ENCODE data around the gene UBE2K.
A peak's percentile ranks its signal among the peaks of the same experiment; 100 is the strongest.
"Not testable (repeated sequence)": the region's sequence is repeated elsewhere in the genome, so short reads cannot be mapped to it uniquely, and the experiment has no call there.

UBE2K gene

DNA sequence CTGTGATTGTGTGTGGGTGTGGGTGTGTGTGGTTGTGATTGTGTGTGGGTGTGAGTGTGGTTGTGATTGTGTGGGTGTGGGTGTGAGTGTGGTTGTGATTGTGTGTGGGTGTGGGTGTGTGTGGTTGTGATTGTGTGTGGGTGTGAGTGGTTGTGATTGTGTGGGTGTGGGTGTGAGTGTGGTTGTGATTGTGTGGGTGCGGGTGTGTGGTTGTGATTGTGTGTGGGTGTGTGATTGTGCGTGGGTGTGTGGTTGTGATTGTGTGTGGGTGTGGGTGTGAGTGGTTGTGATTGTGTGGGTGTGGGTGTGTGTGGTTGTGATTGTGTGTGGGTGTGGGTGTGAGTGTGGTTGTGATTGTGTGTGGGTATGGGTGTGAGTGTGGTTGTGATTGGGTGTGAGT, 115.8 kb downstream of the UBE2K start:
- Mint-ChIP-seq H3K27ac (peak overlapping the region; percentile 87), H3K9me3 (peaks cover 17% of the 10 kb centered on the region), H3K4me1 (peaks cover 22% of the 10 kb centered on the region)
- ATAC-seq (ENCODE audit: low read depth); DNase-seq (ENCODE audit: low spot score in 2 of 2); H3K27me3 Mint-ChIP-seq; H3K4me3 Mint-ChIP-seq; H3K36me3 Mint-ChIP-seq: not testable (repeated sequence)

DNA sequence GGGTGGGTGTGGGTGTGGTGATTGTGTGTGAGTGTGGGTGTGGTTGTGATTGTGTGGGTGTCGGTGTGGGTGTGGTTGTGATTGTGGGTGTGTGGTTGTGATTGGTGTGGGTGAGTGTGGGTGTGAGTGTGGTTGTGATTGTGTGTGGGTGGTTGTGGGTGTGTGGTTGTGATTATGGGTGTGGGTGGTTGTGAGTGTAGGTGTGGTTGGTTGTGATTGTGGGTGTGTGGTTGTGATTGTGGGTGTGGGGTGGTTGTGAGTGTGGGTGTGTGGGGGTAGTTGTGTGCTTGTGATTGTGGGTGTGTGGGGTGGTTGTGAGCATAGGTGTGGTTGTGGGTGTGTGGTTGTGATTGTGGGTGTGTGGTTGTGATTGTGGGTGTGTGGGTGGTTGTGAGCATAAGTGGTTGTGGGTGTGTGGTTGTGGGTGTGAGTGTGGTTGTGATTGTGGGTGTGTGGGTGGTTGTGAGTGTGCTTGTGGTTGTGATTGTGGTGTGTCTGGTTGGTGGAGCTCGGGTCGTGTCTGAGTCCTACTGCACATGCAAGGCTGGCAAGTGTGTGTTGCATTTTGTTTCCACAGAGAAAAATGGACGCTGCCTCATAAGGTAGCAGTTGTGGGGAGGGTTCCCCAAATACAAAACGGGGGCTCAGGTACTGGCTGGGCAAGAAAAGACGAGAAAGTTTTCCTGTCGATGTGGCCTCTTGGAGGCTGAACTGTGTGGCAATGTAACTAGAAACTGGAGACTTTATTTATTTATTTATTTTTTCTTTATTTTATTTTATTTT, 116.7 kb downstream of the UBE2K start:
- Mint-ChIP-seq H3K27ac (peak overlapping the region; percentile 87), H3K36me3 (peaks cover 2% of the 10 kb centered on the region), H3K27me3 (no peaks in the 10 kb centered on the region), H3K9me3 (peaks cover 17% of the 10 kb centered on the region), H3K4me3 (no peak overlapping the region), H3K4me1 (peaks cover 22% of the 10 kb centered on the region)
- DNase-seq (ENCODE audit: low spot score in 2 of 2) = no peak
- peak; percentile 59 for ATAC-seq (ENCODE audit: low read depth)

DNA sequence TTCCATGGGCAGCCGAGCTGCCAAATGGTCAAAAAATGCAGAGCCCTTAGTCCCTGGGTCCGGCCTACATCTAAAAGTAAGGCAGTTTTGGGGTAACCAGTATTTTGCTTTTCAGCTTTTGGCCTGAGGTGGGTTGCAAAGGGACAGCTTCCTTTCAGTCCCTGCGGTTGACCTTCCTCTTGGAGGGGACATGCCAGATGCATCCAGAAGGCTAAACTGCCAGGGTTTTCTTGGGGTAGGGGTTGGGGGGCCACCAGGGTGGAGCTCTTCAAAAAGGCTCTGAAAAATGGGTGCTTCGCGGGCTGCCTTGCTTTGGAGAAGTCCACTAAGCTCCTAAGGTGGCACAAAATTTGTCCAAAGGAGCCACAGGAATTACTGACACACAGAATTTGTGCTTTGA, 120.7 kb downstream of the UBE2K start:
- no peak for DNase-seq (ENCODE audit: low spot score in 2 of 2)
- H3K4me3 Mint-ChIP-seq = no peak overlapping the region
- no peak overlapping the region for H3K27ac Mint-ChIP-seq
- ATAC-seq (ENCODE audit: low read depth) = no peak
- H3K9me3 Mint-ChIP-seq = peaks cover 11% of the 10 kb centered on the region
- peaks cover 12% of the 10 kb centered on the region for H3K4me1 Mint-ChIP-seq
- peaks cover 4% of the 10 kb centered on the region for H3K36me3 Mint-ChIP-seq
- no peaks in the 10 kb centered on the region for H3K27me3 Mint-ChIP-seq

DNA sequence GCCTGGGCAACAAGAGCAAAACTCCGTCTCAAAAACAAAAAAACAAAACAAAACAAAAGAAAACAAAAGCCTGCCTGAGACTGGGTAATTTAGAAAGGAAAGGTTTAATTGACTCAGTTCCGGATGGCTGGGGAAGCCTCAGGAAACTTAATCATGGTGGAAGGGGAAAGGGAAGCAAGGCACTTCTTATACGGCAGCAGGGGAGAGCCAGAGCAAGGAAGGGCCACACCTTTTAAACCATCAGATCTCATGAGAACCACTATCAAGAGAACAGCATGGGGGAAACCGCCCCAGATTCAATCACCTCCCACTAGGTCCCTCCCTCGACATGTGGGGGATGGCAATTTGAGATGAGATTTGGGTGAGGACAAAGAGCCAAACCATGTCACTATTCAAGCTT, 122.2 kb downstream of the UBE2K start:
- Mint-ChIP-seq H3K4me1 (no peaks in the 10 kb centered on the region), H3K27ac (no peak overlapping the region), H3K4me3 (no peak overlapping the region), H3K27me3 (no peaks in the 10 kb centered on the region), H3K36me3 (peaks cover 7% of the 10 kb centered on the region), H3K9me3 (no peaks in the 10 kb centered on the region)
- no peak for DNase-seq (ENCODE audit: low spot score in 2 of 2)
- no peak for ATAC-seq (ENCODE audit: low read depth)

DNA sequence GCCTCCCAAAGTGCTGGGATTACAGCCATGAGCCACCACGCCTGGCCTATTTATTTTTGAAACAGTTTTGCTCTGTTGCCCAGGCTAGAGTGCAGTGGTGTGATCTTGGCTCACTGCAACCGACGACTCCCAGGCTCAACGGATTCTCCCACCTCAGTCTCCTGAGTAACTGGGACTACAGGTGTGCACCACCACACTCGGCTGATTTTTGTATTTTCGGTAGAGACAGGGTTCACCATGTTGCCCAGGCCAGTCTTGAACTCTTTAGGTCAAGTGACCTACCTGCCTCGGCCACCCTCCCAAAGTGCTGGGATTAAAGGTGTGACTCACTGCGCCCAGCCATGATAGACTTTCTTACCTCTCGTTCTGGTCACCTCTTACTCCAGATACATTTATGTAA, 124.0 kb downstream of the UBE2K start:
- H3K27ac Mint-ChIP-seq = no peak overlapping the region
- H3K36me3 Mint-ChIP-seq = peaks cover 7% of the 10 kb centered on the region

DNA sequence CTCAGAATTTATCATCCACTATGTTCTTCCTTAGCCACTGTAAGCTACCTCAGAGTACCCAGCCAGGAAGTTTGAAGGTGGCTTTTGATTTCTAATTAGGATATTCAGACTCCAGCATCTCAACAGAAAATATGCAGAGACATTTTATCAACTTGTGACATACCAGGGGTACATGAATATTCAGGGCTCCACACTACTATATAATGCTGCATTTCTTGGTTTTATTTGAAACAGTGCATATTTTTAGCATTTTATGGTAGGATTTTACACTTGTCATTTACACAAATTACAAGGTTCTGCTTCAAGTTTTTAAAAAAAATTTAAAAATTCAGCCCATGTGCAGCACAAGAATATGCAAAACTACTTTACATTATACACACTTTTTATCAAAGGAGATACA, 124.7 kb downstream of the UBE2K start:
- Mint-ChIP-seq H3K27me3 (no peaks in the 10 kb centered on the region), H3K27ac (no peak overlapping the region), H3K4me1 (no peaks in the 10 kb centered on the region), H3K9me3 (no peaks in the 10 kb centered on the region), H3K4me3 (no peak overlapping the region), H3K36me3 (peaks cover 7% of the 10 kb centered on the region)
- ATAC-seq (ENCODE audit: low read depth) = no peak
- DNase-seq (ENCODE audit: low spot score in 2 of 2) = no peak

More for the DNA sequence above, 124.0 kb downstream of the UBE2K start:
- no peak for ATAC-seq (ENCODE audit: low read depth)
- H3K4me1 Mint-ChIP-seq = no peaks in the 10 kb centered on the region
- H3K9me3 Mint-ChIP-seq = no peaks in the 10 kb centered on the region
- DNase-seq (ENCODE audit: low spot score in 2 of 2) = no peak
- H3K4me3 Mint-ChIP-seq = no peak overlapping the region
- no peaks in the 10 kb centered on the region for H3K27me3 Mint-ChIP-seq

DNA sequence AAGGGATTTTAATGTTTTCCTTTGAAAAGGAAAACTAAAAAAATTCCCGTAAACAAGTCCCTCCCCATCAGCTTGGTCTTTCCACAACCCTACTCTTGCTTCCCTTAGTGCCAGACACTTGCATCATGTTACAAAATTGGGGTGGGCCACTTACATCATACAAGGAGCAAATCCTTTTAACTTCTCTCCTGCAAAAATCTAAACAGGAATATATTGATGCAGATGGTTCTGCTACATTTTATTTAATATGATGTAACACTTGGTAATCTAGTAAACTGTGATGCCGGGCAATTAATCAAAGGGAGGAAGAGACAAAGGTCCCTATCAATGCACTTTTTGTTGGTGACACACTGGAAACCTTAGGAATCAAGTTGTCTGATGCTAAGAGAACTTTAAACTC, 125.3 kb downstream of the UBE2K start:
- no peaks in the 10 kb centered on the region for H3K9me3 Mint-ChIP-seq
- peaks cover 7% of the 10 kb centered on the region for H3K36me3 Mint-ChIP-seq
- DNase-seq (ENCODE audit: low spot score in 2 of 2) (no peak), ATAC-seq (ENCODE audit: low read depth) (no peak)
- H3K27ac Mint-ChIP-seq = no peak overlapping the region
- H3K27me3 Mint-ChIP-seq = no peaks in the 10 kb centered on the region
- H3K4me3 Mint-ChIP-seq = no peak overlapping the region
- H3K4me1 Mint-ChIP-seq = no peaks in the 10 kb centered on the region

DNA sequence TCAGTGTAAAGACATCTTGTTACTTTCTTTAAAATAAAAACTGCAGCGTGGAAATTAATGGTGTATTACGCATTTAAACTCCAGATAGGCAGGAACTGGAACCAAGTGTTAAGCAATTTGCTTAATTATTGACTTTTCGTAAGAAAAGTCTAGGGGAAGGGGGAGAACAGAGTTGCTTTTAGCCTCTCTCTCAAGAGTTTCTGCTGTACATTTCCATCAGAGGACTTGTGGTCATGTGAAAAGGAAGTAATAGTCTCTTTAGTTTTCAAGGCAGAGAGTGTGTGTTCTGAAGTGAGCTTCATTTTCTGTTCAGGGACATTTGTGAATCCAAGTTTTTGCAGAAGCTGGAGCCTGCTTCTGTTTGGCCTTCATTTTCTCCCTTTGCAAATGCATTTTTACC, 127.2 kb downstream of the UBE2K start:
- Mint-ChIP-seq H3K4me3 (no peak overlapping the region), H3K4me1 (no peaks in the 10 kb centered on the region), H3K9me3 (no peaks in the 10 kb centered on the region), H3K36me3 (peaks cover 10% of the 10 kb centered on the region), H3K27me3 (no peaks in the 10 kb centered on the region), H3K27ac (no peak overlapping the region)
- ATAC-seq (ENCODE audit: low read depth) (no peak), DNase-seq (ENCODE audit: low spot score in 2 of 2) (no peak)

DNA sequence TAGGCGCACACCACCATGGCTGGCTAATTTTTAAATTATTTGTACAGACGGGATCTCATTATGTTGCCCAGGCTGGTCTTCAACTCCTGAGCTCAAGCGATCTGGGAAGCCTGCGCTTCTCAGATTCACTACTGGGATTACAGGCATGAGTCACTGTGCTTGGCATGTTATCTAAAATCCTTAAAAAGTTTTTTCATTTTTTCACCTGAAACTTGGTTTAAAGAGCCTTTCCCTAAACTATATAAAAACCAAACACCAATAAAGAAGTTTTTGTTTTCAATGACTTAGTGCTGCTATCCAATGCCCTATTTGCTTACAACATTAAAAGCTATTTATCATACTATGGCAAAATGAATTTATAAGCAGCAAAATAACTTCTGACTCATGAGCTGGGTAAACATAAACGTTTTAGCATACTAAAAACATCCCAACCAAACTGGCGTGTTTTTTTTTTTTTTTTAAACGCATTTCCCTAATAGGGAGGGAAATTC, 127.8 kb downstream of the UBE2K start:
- DNase-seq (ENCODE audit: low spot score in 2 of 2) = no peak
- ATAC-seq (ENCODE audit: low read depth) = no peak
- Mint-ChIP-seq H3K36me3 (peaks cover 10% of the 10 kb centered on the region), H3K27me3 (no peaks in the 10 kb centered on the region), H3K27ac (no peak overlapping the region), H3K9me3 (no peaks in the 10 kb centered on the region), H3K4me1 (no peaks in the 10 kb centered on the region), H3K4me3 (no peak overlapping the region)
